ENCODE data around the gene ARMC6.

ARMC6 gene

GRCh38 chr19:19056636-19057275, 23.4 kb downstream of the ARMC6 start:
- DNase-seq = no peak

- no peak for DNase-seq
These were observed 23.9 kb downstream of the ARMC6 start for GRCh38 chr19:19057317-19057716.

- DNase-seq = no peak
These were observed 24.3 kb downstream of the ARMC6 start for GRCh38 chr19:19057720-19058119.

GRCh38 chr19:19059018-19059836, 25.8 kb downstream of the ARMC6 start:
- DNase-seq = no peak

DNA sequence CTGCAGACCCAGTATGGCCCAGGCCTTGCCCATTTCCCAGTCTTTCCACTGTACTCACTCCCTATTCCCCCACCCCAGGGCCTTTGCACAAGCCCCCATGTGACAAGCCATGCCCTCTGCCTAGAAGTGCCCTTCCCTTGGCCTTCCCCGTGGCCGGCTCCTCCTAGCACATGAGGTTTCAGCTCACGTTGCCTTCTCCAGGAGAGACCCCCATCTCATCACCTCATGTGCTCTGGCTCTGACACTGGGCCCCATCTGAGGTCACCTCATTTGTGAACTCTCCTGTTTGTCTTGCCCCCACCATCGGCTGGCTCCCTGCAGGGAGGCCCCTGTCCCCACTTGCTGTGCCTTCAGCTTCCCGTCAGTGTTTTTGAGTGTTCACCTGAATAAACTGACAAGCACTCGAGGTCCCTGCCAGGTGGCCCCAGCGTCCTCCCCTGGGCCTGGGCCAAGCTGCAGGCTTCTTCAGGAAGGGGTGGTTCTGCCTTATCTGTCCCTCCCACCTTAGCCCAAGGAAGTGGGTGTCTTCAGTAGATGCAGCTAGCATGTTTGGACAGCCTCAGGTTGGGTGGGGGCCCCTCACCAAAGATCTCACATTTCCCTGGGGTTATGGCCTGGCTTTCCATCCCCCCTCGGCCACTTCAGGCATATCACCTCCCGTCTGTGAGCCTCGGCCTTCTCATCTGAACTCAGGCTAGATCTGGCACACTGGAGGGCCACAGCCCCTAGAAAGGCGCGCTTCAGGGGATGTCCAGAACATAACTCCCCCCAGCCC, 26.6 kb downstream of the ARMC6 start:
- DNase-seq = no peak

DNA sequence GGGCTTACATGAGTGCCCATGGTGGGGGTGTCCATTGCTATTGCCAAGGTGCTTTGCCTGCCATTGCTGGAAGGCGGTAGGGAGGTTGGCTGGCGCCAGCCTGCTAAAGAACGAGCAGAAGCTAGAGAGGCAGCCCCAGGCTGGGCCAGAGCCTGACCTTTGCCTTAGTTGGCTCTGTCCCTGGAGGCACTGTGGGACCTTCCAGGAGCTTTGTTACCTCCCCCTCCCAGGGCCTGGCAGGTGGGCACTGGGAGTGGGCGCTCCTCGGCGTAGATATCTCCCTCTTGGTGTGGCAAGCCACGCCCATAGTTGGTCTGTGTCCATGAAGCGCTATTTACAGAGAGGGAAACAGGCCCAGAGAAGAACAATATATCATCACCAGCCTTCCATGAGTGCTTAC, 28.1 kb downstream of the ARMC6 start:
- no peak for DNase-seq

DNA sequence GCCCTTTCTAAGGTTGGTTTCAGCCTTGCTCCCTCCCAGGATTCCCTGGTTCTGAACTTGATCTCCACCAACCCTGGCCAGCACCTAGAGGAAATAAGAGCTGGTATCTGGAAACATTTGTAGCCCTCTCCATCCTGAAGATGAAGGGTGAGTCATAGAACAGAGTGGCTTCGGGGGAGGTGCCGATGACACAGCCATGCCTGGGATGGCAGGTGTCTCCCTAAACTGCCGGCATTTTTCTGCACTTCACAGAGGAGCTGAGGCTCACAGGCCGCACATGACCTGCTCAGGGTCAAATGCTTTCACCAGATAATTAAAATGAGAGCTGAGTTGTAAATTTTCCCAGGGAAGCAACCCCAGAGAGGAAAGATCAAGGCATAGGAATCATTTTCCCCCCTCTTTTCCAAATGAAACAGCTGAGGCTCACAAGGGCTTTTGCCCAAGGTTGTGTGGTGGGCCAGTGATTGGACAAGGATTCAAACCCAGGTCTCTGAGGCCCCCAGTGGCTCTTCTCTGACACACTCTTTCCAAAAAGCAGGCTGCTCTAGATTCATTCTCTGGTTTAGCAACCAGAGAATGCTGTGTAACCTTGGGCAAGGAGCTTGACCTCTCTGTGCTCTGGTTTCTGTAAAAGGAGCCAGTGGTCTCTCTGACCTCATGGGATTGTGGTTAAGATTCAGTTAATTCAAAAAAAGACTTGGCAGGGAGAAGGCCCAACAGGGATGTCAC, 29.2 kb downstream of the ARMC6 start:
- no peak for DNase-seq

DNA sequence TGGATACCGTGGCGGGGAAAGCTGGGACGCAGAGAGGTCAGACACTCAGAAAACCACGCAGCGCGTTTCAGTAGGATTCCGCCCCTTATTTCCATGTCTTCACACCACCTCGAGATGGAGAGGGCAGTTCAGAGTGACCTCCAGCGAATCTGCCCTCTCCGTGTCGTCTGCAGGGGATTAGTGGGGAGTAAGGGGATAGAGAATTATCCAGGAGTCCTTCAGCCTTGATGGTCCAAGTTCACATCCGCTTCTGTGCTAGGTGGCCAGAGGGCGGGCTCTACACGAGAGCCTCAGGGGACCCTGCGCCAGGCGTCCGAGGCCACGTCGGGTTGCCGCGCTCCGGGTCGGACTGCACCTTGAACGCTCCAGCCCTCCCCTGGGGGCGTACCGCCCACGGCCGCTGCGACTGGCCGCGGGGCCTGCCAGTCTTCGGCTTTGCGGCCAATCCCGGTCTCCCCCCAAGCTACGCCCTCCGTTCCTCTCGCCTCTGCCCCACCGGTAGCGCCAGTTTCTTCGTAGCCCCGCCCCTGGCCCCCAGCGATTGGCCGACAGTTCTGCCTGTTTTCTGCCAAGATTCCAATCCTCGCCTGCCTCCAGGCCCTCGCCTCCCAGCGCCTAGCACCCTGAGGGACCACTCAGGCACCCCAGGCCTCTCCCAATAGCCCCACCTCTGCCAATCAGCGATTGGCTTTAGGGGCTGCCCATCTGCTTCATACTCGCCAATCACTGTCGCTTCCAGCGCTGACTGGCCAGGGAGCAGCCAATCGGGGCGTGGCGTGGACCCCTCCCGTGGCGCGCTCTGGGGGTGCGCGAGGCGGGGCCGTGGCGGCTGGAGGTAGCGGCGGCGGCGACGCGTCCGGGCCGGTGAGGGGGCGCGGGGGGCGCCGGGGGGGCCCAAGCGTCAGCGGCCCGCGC, 30.0 kb downstream of the ARMC6 start, which contains the start of gene SLC25A42:
TSS of gene SLC25A42 (plus strand) at position 812 of the 915 bp plus-strand sequence. CDS start 32,131 bp downstream, outside the sequence.
- DNase-seq = peak; percentile 96 to 98

DNA sequence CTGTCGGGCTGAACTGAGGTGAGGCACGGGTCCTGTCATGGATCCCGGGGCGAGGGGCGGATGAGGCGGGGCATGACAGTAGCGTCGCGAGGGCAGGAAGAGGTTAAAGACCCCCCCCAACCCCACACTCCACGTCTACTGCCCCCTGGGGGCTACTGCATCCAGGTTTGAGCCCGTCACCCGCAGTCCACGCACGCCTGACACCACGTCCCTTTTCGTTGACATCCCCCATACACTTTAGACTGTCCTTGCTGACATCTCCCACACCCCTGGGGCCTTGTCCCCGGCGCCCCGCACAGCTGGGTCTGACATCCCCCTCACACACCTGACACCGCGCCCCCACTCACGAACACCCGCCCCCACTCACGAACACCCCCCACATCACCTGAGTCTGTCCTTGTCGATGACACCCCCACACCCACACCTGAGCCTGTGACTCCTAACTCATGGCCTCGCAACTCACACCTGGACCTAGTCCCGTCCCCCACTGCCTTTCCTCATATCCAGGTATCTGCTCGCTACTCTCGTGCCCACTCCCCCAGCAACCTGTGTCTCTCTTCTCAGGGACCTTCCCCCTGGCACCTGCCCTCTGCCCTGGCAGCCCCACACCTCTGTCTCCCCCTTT, 30.8 kb downstream of the ARMC6 start:
- no peak for DNase-seq

- DNase-seq = peak in 1 of 2 experiments; percentile 10
These were observed 31.7 kb downstream of the ARMC6 start for GRCh38 chr19:19064811-19065745.

DNA sequence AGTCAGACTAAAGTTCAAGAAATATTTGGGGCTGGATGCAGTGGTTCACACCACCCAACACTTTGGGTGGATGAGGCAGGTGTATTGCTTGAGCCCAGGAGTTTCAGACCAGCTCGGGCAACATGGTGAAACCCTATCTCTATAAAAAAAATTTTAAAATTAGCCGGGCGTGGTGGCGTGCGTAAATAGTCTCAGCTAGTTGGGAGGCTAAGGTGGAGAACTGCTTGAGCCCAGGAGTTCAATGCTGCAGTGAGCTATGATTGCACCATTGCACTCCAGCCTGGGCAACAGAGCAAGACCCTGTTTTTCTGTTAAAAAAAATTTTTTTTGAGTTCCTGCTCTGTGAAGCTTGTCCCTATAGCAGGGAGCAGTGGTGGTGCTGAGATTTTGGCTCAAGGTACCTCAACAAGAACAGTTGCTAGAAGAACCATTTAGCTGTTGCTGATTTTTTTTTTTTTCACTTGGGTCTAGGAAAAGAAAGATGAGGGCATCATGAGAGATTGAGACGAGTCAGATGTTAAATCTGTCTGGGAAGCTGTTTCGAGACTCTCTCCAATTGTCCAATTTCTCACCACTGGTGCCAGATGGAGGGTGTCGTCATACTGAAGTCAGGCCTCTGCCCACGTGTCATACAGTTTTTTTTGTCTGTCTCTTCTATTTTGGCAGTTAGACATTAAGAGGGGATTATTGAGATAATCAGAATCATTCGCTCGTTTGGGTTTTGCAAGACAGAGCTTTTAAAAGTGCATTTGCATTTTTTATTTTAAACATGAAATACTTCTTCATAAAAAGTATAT, 34.1 kb downstream of the ARMC6 start:
- DNase-seq = no peak

DNA sequence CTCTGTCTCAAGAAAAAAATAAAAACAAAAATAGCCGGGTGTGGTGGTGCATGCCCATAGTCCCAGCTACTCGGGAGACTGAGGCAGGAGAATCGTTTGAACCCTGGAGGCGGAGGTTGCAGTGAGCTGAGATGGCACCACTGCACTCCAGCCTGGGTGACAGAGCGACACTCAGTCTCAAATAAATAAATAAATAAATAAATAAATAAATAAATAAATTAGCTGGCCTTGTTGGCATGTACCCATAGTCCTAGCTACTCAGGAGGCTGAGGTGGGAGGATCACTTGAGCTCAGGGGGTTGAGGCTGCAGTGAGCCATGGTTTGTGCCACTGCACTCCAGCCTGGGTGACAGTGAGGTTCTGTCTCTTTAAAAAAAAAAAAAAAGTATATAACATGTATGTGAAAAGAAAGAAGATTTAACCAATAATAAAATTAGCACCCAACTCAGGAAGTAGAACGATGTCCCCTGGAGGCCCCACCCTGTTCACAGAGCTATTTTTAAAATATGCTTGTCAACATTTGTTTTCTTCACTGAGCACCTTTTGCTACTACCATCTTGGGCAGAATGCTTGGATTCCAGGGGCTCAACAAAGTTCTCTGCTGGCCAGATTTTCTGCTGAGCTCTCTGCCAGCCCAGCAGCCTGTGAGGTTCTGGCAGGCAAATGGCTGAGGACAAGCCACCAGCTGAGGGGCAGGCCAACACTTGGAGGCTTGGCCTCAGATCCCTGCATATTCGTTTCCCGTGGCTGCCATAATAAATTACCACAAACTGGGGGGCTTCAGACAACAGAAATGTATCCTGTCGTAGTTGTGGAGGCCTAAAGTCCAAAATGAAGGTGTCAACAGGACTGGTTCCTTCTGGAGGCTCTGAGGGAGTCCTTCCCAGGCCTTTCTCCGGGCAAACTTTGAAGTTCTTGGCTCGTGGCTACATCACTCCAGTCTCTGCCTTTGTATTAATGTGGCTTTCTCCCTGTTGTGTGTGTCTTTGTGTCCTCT, 35.6 kb downstream of the ARMC6 start:
- DNase-seq = no peak

DNA sequence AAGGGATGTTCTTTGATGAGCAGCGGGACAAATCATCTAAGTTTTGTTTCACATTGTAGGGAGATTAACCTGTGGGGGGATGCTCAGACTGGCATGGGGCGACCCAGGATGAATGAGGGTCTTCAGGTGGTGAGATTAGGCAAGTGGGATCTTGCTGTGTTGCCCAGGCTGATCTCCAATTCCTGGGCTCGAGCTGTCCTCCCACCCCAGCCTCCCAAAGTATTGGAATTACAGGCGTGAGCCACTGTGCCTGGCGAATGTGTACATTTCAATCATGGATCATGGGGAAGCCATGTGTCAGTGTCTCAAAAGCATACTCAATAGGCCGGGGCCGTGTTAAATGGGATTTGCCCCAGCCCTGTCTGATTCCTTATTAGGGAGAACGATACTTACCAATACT, 38.5 kb downstream of the ARMC6 start:
- no peak for DNase-seq

DNA sequence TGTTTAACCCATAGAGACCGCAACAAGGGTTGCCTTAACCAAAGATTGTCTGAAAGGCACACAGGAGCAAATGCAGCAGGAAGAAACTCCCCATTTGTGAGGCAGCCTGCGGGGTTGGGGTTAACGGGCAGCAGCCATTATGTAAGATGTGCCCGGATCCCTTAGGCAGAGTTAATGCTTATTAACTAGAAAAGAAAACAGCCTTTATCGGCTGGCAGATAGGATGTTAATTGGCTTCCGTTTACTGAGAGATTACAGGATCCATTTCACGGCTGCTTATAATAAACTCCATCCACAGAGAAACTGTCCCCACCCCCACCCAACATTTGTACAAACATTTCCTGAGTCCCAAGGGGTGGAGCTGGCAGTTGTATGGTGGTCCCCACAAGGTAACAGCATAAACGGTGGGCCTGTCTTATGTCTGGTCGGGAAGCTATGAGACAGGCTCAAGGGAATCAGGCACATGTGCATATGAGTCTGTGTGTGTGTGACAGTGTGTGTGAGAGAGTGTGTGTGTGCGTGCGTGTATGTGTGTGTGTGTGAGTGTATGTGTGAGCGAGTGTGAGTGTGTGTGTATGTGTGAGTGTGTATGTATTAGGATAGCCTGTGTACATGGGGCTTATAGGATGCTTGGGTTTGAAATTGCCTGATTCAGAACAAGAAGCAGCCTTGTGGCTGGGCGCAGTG, 40.9 kb downstream of the ARMC6 start:
- DNase-seq = no peak

GRCh38 chr19:19075126-19075525, 41.7 kb downstream of the ARMC6 start:
- no peak for DNase-seq

GRCh38 chr19:19076476-19076875, 43.1 kb downstream of the ARMC6 start:
- no peak for DNase-seq

- no peak for DNase-seq
These were observed 43.7 kb downstream of the ARMC6 start for GRCh38 chr19:19077103-19077502.
